Iris pigment epithelial cell (primary cell): ENCODE data around the gene NTRK3.

ENCODE experiments used
- DNase-seq: peaks from one replicate; pipeline ENCODE4 v3.0.0-alpha.2; 2011; ENCODE audit warnings: low read depth

NTRK3 gene

GRCh38 chr15:88257311-88258092 lies 963 bp upstream of the NTRK3 start:
- no peak for DNase-seq

DNA sequence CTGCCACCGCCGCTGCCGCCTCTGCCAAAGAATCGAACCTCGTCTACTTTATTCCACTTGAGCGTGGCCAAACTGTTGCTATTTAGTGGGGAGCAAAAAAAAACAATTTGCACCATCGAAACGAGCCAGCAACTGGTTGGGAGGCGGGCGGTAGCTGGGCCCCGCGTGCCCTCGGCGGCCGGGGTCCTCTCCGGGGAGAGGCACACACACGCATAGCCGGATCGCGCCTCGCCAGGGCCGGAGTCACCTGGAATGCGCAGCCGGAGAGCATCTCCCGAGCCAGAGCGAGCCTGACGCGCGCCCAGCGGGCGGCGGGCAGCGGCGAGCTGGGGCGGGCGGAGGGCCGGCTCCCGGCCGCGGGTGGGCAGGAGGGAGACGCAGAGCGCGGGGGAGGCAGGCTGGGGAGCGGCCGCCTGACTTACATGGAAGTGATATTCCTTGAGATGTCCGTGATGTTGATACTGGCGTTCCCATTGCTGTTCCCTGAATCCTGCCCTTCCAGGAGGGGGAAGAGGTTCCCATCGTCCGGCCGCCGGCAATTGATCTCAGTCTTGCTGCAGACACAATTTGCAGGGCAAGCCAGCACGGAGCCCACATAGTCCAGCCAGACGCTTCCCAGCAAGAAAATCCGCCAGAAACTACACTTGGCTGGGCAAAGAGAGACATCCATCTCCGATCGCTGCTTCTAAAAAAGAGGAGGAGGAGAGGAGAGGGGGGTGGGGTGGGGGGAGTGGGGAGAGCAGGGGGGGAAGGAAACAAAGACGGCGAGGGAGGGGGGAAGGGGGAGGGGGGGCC lies 858 bp downstream of the NTRK3 start:
- DNase-seq = peak; percentile 28

GRCh38 chr15:88255087-88255483 lies 1.5 kb downstream of the NTRK3 start:
- no peak for DNase-seq

DNA sequence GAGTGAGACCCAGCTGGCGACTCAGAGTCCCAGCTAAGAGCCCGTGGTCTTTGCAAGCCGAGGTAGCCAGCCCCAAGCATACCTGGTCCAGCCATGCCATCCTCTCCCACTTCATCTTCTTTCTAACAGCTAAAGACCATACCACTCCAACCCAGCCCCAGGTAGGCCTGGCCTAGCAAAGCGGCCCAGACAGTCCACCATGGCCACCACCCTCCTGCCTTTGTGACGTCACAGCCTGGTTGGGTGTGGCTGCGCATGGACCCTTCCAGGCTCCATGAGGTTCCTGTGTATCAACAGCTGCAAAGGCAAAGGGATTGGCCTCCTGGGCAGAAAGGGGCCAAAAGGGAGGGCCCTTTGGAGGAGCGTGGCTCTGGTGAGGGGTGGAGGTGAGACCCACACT lies 4.1 kb downstream of the NTRK3 start:
- no peak for DNase-seq

GRCh38 chr15:88250826-88251225 lies 5.7 kb downstream of the NTRK3 start:
- DNase-seq = no peak

GRCh38 chr15:88249220-88249619 lies 7.3 kb downstream of the NTRK3 start:
- DNase-seq = no peak

DNA sequence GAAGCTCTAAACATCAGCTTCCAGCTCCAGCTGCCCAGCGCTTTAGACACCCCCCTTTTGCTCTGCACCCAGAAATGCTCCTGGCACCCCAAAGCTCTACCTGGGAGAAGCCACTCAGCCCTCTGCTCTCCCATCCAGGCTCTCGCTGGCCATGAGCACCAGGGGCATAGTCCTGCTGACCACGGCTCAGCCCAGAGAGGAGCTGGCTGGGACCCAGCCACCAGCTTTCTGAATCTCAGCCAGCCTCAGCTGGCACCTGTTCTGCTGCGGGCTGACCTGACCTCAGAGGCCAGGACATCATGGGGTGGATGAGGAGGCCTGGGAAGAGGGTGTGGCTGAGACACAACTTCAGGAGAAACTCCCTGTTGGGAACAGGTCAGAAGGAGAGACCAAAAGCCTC lies 8.6 kb downstream of the NTRK3 start:
- no peak for DNase-seq

- DNase-seq = peak; percentile 53
Observed at GRCh38 chr15:88246666-88247446, 9.7 kb downstream of the NTRK3 start.

GRCh38 chr15:88246081-88246480 lies 10.5 kb downstream of the NTRK3 start:
- DNase-seq = no peak

DNA sequence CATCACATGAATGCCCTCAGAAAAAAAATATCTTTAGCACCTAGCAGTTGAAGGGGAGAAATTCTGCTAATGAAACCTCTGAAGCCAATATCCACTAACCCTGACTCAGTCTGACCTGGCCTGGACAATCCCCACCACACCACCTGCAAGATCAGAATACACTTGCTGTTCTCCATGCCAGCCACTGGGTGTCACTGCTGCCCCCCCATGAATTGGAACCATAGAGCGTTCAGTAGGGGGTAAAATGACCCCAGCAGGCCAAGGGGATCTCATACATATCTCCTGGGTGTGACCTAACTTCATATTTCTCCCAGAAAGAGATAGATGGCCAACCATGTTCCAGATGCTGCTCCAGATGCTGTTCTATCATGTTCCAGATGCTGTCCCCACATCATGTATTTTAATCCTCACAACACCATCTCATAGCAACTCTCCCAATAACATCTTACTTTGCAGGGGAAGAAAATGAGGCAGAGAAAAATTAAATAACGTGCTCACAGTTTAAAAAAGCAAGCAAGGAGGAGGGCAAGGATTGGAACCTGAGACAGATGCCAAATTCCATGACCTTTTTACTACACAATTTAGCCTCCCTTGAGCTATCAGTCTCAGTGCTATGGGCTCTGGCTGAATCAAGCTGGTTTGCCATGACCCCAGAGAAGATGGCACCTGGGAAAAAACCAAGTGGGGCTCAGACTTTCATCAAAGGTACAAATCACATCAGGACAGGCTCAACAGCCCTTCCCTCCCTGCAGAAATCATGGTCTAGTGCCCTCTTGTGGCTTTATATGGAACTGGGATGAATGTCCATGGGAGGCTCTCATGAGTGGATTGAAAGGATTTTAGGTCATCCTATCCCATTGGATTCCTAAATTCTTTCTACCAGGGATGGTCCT lies 12.4 kb downstream of the NTRK3 start:
- DNase-seq = peak; percentile 17

DNA sequence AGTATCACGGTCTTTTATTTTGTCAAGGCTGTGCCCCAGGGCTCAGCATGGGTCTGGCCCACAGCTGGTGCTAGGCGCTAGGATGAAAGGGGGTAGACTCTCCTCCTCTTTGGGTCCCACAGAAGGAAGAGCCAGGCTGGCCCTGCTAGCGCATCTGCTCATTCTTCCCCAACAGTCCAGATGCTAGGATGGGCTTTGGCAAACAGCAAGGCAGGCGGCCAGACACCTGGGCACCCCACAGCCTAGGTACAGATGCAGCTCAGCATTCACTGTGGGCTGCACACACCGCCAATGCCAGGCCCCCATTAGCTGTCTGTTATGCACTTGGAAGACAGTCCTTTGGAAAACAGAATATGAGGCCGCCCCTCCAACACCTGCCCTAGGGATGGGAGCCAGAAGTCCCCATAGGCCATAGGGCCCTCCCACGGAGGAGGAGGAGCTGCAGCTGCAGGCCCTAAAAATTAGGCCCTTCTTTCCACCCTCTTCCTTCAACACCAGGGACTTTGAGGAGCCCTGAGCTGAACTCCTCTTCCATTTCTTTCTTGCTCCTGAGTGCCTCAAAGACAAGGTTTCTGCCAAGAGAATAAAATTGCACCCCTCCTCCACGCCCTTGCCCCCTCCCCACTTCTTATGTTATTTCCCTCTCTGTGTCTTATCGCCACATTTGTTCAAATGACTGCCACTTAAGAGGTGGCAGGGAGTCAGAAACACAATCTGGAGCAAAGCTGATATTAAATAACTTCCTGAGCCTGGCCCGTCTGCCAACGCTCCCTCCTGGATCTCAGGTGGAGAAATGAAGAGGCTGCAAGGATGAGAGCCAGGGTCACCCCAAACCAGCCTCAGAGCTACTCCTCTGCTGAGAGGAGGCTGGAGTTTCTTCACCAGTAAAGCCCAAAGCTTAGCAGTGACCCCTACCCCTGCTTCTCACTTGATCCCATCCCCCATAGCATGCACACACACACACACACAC lies 13.7 kb downstream of the NTRK3 start:
- no peak for DNase-seq

DNA sequence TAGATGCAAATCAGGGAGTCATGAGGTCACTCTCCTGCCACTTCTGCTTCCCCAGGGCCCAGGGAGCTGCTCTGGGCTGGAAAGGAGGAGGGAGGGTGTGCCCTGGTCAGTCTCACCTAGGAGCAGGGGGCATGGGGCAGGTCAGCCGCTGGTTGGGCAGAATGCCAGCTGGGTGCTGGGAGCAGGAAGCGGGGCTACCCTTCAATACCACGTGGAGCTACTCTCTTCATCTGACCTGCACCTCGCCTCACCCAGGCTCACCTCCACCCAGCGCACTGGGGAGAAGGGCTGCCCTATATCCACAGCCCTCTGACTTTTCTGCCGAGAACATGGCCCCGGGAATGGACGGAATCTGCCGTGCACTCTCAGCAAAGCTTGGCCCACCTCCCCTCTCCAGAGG lies 15.1 kb downstream of the NTRK3 start:
- no peak for DNase-seq

GRCh38 chr15:88241060-88241459 lies 15.5 kb downstream of the NTRK3 start:
- DNase-seq = no peak

DNA sequence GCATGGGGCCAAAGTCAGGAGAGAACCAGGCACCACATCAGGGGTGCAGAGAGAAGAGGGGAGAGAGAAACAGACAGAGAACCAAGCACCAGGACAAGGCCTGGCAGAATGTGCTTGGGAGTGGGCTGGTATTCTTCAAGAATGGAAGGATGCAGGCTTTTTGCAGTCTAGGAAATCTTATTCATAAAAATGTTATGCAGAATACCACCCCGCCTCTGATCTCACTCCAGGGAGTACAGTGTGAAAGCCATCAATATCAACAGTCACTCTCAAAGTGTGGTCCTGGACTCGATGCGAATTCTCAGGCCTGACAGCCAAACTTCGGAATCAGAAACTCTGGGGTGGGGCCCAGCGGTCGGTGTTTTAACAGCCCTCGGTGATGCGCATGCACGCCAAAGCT lies 16.9 kb downstream of the NTRK3 start:
- no peak for DNase-seq

DNA sequence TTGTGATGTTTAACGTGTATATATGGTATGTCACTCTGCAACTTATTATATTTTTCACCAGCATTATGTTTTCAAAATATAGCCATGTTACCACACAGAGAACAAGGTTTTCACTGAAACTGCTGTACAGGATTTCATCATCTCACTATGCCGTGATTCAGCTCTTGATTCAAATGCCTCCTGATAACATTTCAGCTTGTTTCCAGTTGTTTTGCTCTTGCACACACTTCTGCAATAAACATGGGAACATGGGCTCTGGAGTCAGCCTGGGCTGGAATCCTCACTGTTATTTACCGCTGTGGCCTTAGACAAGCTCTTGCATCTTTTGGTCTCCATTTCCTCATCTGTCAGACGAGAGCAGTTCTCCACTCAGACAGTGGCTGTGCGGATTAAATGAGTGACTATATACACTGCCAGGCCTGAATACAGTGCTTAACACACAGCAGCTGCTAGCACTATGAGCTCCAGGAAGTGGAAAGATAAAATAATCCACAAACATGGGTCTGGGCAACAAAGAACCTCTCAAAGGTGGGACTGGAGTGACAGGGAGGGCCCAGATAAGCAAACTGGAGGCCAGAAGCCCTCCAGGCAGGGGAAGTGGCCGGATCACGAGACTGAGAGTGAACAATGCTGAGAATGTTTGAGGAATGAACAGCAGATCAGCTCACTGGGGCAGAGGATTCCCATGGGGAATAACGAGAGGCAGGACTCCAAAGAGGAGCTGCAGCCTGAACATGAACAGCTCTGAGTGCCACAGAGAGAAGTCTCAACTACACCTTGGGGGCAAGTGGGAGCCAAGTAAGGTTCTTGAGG lies 17.7 kb downstream of the NTRK3 start:
- peak; percentile 14 for DNase-seq

DNA sequence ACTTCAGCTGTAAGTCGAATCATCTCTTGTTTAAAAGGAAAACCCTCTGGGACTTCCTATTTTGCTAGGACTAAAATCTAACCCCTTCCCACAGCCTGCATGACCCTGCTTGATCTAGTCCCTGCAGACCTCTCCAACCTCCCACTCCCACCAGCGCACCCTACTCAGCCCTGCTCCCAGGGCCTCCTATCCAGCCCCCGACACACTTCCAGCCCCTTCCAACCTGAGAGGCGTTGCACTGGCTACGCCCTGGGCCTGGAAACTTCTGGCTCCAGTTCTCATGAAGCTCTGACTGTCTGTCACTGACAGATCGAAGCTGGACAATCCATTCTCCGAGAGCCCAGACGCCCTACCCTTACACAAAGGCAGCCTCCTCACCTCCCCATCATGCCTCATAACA lies 21.8 kb downstream of the NTRK3 start:
- no peak for DNase-seq

DNA sequence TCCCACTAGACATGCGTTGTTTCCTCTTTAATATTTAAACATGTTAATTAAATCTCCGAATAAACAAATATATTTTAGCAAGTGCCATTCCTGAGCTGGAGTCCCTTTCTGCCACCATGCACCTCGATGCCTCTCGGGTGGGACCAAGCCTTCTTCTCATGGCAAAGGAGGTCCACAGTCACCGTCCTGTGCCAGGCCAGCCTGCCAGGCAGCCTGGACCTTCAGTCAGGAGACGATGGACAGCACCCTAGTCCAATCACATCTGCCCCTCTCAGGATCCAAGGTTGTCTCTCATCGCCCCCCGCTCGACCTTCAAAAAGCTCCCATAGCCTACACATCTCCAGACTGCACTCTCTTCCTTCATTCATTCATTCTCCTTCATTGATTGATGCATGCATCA lies 22.6 kb downstream of the NTRK3 start:
- DNase-seq = no peak

DNA sequence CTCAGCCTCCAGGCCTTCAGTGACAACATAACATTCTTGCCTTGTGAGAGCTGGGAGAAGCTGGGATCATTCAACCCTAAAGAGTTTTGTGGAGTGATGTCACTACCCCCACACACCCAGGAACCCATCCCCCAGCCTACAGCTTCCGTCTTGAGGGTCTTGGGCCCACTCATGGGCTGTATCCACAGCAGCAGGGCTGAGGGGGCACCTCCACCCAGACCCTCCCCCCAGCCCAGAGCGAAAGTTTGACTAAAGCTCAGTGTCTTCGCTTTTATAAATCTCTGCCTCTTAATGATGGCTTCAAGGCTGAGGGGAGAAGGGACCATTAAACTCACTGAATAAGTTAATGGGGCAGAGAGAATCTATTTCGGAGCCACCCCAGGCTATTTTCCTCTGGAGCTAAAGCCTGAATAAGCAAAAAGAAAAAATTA lies 23.8 kb downstream of the NTRK3 start:
- DNase-seq = no peak

GRCh38 chr15:88231909-88232644 lies 24.5 kb downstream of the NTRK3 start:
- no peak for DNase-seq
